Tibial nerve (tissue), 4 donors: ENCODE measurements around the gene SLC44A3. TPM values are rescaled to one million over a fixed set of nuclear protein-coding genes. Genes with fewer than 3 reads are reported as not detected.

Experiments
- DNase-seq, 2 donors: peaks; one replicate each; pipeline ENCODE4 v3.0.0-alpha.2; 2019; ENCODE audit warnings: low spot score in 2 of 2
- H3K27ac ChIP-seq, 4 donors: fragments of 200-600 bp; sonication (generic) in 3 of 4; one replicate each; pipeline ENCODE4 v1.5.1; 2017 to 2019; ENCODE audit warnings: mild to moderate bottlenecking in 1 of 4
- H3K27me3 ChIP-seq, 2 donors: fragments of 200-600 bp; sonication (generic) in 1 of 2; one replicate each; pipeline versions ENCODE4 v1.5.1 to v1.6.0; 2017 to 2019
- H3K36me3 ChIP-seq, 3 donors: fragments of 200-600 bp; sonication (generic); one replicate each; pipeline ENCODE4 v1.5.1; 2018 to 2019
- H3K4me1 ChIP-seq, 4 donors: fragments of 200-600 bp; sonication (generic) in 3 of 4; one replicate each; pipeline ENCODE4 v1.5.1; 2017 to 2019
- H3K4me3 ChIP-seq, 4 donors: fragments of 200-600 bp; sonication (generic) in 3 of 4; one replicate each; pipeline ENCODE4 v1.5.1; 2017 to 2019; ENCODE audit warnings: mild to moderate bottlenecking in 1 of 4, moderate library complexity in 1 of 4
- H3K9me3 ChIP-seq, 4 donors: fragments of 200-600 bp; sonication (generic) in 3 of 4; one replicate each; pipeline ENCODE4 v1.5.1; 2017 to 2019
- EP300 ChIP-seq, 2 donors: sonication (generic); formaldehyde crosslinking; IDR thresholded peaks; one replicate each; pipeline ENCODE4 v1.6.1; 2017; ENCODE audit warnings: antibody characterized with exemption in 2 of 2, mild to moderate bottlenecking in 1 of 2
- POLR2A ChIP-seq, 2 donors: fragments of 450-650 bp; IDR thresholded peaks; one replicate each; pipeline ENCODE4 v1.6.1; 2017; ENCODE audit warnings: antibody characterized with exemption in 2 of 2, mild to moderate bottlenecking in 2 of 2, moderate library complexity in 2 of 2
- WGBS, 2 donors: methylation state at CpG; one replicate each; pipeline ENCODE4 v1.1.5; 2018; 5-methylcytosine and 5-hydroxymethylcytosine counted together
- total RNA-seq, 4 donors: library from RNA; depleted of rRNA; stranded (reverse); fragments of >200 nt; gene quantifications; one replicate each; pipeline ENCODE4 v1.1.0, GENCODE V29; 2016
- TF ChIP-seq, protein P1 (sequence below), 5 experiments: fragments of 200-600 bp in 3 of 5; fragments of 450-650 bp in 2 of 5; sonication (generic) in 3 of 5; IDR thresholded peaks; one replicate each; pipeline ENCODE4 v1.5.1; 2016 to 2019; ENCODE audit warnings: antibody characterized with exemption in 5 of 5, mild to moderate bottlenecking in 3 of 5, moderate library complexity in 2 of 5

Gene SLC44A3
- total RNA-seq, 4 donors from 2014 or later: 1.6 to 8.1 (median 5.3) TPM

DNA sequence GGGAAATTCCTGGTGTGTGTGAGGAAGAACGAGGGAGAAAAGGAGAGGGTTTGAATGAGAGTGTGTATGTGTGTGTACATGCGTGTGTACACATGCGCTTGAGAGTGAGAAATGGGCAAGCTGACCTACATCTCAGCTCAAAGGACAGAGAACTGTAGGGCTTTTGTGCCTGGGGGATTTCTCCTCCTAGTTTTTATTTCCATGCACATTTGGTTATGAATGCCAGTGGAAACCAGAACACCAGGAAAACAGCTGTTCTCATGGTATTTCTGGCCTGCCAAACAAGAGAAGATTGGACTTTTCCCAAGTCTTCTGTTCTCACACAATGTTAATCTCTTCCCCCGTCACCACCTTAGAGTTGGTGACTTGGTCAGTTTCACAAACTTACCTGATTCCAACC is 45.2 kb downstream of the SLC44A3 start:
- no peak for DNase-seq
- 23 to 25% methylated on average over 4 of the region's 4 CpGs for WGBS, 2 donors
- Histone ChIP-seq H3K4me3 (no peak overlapping the region), H3K9me3 (no peaks in the 10 kb centered on the region), H3K27ac (peak overlapping the region; percentile 74 to 98 (median 84)), H3K36me3 (no peaks in the 10 kb centered on the region), H3K27me3 (no peaks in the 10 kb centered on the region), H3K4me1 (peaks cover 3 to 75% (median 43%) of the 10 kb centered on the region in 4 donors)
- no peak for TF ChIP-seq POLR2A (IDR thresholded peaks at IDR 0.05)
- TF ChIP-seq EP300 (IDR thresholded peaks at IDR 0.05): peak; percentile 0 to 77
- TF ChIP-seq, protein P1, sequence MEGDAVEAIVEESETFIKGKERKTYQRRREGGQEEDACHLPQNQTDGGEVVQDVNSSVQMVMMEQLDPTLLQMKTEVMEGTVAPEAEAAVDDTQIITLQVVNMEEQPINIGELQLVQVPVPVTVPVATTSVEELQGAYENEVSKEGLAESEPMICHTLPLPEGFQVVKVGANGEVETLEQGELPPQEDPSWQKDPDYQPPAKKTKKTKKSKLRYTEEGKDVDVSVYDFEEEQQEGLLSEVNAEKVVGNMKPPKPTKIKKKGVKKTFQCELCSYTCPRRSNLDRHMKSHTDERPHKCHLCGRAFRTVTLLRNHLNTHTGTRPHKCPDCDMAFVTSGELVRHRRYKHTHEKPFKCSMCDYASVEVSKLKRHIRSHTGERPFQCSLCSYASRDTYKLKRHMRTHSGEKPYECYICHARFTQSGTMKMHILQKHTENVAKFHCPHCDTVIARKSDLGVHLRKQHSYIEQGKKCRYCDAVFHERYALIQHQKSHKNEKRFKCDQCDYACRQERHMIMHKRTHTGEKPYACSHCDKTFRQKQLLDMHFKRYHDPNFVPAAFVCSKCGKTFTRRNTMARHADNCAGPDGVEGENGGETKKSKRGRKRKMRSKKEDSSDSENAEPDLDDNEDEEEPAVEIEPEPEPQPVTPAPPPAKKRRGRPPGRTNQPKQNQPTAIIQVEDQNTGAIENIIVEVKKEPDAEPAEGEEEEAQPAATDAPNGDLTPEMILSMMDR (IDR thresholded peaks at IDR 0.05): no peak

DNA sequence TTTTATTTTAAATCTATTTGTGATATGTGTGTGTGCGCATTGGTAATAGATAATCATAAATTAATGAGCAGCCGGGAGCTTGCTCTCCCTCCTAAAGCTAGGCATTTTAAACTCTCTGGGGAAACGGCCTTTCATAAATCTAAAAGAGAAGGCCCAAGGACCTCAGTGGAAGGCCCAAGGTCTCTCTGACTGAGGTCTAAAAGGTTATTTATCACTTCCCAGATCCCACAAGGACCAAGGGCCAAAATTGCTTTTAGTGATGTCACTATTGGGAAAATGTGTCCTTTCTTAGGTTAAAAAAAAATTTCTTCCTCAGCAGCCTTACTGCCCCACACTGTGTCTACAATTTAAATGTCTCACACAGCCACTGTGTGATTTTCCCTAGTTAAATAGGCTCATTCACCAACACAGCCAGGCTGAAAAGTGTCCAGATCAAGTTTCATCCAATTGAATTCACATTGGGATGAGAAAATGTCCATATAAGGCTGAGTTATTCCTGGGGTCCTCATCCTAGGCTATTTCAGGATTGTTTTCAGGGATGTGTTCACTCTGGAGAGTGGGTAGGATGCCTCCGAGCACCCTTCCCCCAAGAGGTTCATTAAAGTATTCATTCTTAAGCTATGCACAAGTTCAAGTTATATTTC is 46.1 kb downstream of the SLC44A3 start:
- WGBS, 2 donors: 39 to 47% methylated on average over 4 of the region's 4 CpGs
- no peaks in the 10 kb centered on the region for H3K9me3 ChIP-seq
- TF ChIP-seq POLR2A (IDR thresholded peaks at IDR 0.05) (no peak), EP300 (IDR thresholded peaks at IDR 0.05) (no peak)
- TF ChIP-seq, protein P1 (IDR thresholded peaks at IDR 0.05): no peak
- DNase-seq: no peak
- H3K4me3 ChIP-seq: no peak overlapping the region
- peak overlapping the region; percentile 68 to 98 (median 84) for H3K27ac ChIP-seq
- no peaks in the 10 kb centered on the region for H3K27me3 ChIP-seq
- no peaks in the 10 kb centered on the region for H3K36me3 ChIP-seq
- peaks cover 3 to 66% (median 40%) of the 10 kb centered on the region in 4 donors for H3K4me1 ChIP-seq

DNA sequence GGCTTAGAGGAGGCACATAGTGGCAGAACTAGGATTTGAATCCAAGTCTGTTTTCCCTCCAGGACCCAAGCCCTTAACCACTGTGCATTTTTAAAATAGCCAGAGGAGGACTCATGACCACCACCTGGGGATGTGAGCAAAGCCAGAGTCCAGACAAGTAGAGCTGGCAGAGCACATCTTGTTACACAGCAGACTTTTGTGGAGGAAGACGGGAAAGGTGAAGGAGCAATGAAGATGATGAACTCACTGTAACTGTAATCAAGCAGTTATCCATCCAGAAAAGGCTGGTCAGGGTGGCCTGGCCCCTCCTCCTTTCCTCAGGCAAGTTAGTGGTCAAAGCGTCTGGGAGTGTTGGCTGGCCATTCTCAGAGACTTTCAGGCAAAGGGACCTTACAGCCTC is 50.9 kb downstream of the SLC44A3 start:
- no peaks in the 10 kb centered on the region for H3K27me3 ChIP-seq
- H3K9me3 ChIP-seq: no peaks in the 10 kb centered on the region
- no peak overlapping the region for H3K27ac ChIP-seq
- 62 to 67% methylated on average over 2 of the region's 2 CpGs for WGBS, 2 donors
- H3K4me3 ChIP-seq: no peak overlapping the region
- H3K36me3 ChIP-seq: no peaks in the 10 kb centered on the region
- TF ChIP-seq POLR2A (IDR thresholded peaks at IDR 0.05): no peak
- TF ChIP-seq EP300 (IDR thresholded peaks at IDR 0.05): no peak
- TF ChIP-seq, protein P1 (IDR thresholded peaks at IDR 0.05): no peak
- DNase-seq: no peak
- H3K4me1 ChIP-seq: peaks cover 0 to 47% (median 10%) of the 10 kb centered on the region in 4 donors

- DNase-seq: no peak
- Histone ChIP-seq H3K27me3 (no peaks in the 10 kb centered on the region), H3K27ac (peak overlapping the region in 1 of 4 donors; percentile 45), H3K9me3 (no peaks in the 10 kb centered on the region), H3K36me3 (no peaks in the 10 kb centered on the region), H3K4me3 (no peak overlapping the region), H3K4me1 (peaks cover 0 to 34% (median 3%) of the 10 kb centered on the region in 4 donors)
- 72 to 73% methylated on average over 4 of the region's 4 CpGs for WGBS, 2 donors
- TF ChIP-seq, protein P1 (IDR thresholded peaks at IDR 0.05): no peak
- TF ChIP-seq POLR2A (IDR thresholded peaks at IDR 0.05): no peak
- TF ChIP-seq EP300 (IDR thresholded peaks at IDR 0.05): no peak
Measured at GRCh38 chr1:94872771-94873495, 52.8 kb downstream of the SLC44A3 start.
